PC-3 (cell line): Measurements from ENCODE around the gene FHAD1.

Experiments
- EZH2 ChIP-seq: fragments of 300-600 bp; sonication (generic); IDR thresholded peaks from one replicate; pipeline ENCODE4 v1.6.1; 2017; ENCODE audit warnings: antibody characterized with exemption, mild to moderate bottlenecking, low read length; ENCODE audit not compliant: unreplicated experiment
- EZH2phosphoT487 ChIP-seq: fragments of 300-600 bp; sonication (generic); IDR thresholded peaks from 2 replicates; pipeline ENCODE4 v1.6.1; 2018; ENCODE audit warnings: mild to moderate bottlenecking, antibody characterized with exemption, low read length, borderline replicate concordance
- TF ChIP-seq, protein P1 (sequence below): fragments of 300-600 bp; sonication (generic); conservative IDR thresholded peaks from 2 replicates; pipeline ENCODE4 v1.5.1; 2017; ENCODE audit warnings: antibody characterized with exemption, low read depth, mild to moderate bottlenecking, low read length

DNA sequence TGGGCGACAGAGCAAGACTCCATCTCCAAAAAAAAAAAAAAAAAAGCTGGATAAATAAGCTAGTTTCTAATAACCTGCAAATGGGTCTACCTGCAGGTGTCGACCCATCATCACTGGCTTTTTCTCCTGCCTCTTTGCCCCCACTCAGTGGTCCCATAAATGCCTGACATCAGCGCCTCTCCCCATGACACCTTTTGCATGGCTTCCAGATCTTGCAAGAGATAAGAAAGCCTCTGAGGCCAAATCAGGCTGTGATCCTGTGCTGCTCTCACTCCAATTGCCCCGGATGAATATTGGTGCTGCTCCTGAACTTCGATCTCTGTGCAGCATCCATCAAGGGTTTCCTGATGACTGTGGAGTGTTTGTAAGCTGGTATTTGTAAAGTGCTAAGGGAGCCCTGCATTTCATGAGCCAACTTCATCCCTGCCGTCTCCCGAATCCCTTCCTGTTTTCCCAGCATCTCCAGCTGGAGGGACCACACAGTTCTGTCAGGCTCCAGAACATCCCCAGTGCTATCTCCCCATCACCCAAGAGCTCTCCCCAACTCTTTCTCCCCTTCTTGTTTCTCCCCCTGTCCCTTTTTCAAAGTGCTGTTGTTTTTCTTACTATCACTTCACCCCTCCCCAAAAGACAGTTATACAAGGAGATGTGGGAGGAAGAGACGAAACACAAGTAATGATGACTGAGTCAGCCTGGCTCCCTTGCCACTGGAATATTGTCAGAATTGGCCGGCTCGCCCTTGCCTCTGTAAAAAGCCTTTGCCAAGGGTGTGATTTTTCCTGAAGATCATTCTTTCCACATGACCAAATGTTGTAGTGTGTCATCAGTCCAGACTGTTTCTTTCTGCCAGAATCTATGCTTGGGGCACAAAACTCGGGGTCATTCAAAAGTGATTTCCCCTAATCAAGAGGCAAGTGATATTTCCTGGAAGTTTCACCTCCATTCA, 159.9 kb downstream of the FHAD1 start:
- TF ChIP-seq, protein P1, sequence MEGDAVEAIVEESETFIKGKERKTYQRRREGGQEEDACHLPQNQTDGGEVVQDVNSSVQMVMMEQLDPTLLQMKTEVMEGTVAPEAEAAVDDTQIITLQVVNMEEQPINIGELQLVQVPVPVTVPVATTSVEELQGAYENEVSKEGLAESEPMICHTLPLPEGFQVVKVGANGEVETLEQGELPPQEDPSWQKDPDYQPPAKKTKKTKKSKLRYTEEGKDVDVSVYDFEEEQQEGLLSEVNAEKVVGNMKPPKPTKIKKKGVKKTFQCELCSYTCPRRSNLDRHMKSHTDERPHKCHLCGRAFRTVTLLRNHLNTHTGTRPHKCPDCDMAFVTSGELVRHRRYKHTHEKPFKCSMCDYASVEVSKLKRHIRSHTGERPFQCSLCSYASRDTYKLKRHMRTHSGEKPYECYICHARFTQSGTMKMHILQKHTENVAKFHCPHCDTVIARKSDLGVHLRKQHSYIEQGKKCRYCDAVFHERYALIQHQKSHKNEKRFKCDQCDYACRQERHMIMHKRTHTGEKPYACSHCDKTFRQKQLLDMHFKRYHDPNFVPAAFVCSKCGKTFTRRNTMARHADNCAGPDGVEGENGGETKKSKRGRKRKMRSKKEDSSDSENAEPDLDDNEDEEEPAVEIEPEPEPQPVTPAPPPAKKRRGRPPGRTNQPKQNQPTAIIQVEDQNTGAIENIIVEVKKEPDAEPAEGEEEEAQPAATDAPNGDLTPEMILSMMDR, result no peak
- TF ChIP-seq EZH2, result no peak
- TF ChIP-seq EZH2phosphoT487, result no peak
